SK-N-SH treated with all-trans-retinoic acid at 6 μM for 48 hours (cell line): ENCODE data around the gene DIP2B.

Source experiments
- ARNTL ChIP-seq: fragments of 450-650 bp; formaldehyde crosslinking; IDR thresholded peaks from 2 replicates; pipeline ENCODE4 v1.5.0; 2020; ENCODE audit warnings: low read depth, mild to moderate bottlenecking, moderate library complexity, borderline replicate concordance
- BACH2 ChIP-seq: fragments of 250-450 bp; sonication (Bioruptor Pico); IDR thresholded peaks from 2 replicates; pipeline ENCODE4 v1.9.0; 2021; ENCODE audit warnings: mild to moderate bottlenecking, borderline replicate concordance
- CREB5 ChIP-seq: fragments of 250-450 bp; sonication (Bioruptor Pico); IDR thresholded peaks from 2 replicates; pipeline ENCODE4 v1.5.1; 2020; ENCODE audit warnings: low read depth, mild to moderate bottlenecking, moderate library complexity
- OSR1 ChIP-seq: fragments of 250-450 bp; sonication (Bioruptor Pico); IDR thresholded peaks from 2 replicates; pipeline ENCODE4 v1.8.0; 2022; ENCODE audit warnings: moderate library complexity, mild to moderate bottlenecking, inconsistent platforms
- RARB ChIP-seq: fragments of 250-450 bp; sonication (Bioruptor Pico); IDR thresholded peaks from 2 replicates; pipeline ENCODE4 v1.8.0; 2021; ENCODE audit warnings: mild to moderate bottlenecking, moderate library complexity
- SNAI2 ChIP-seq: fragments of 250-450 bp; sonication (Bioruptor Pico); IDR thresholded peaks from 2 replicates; pipeline ENCODE4 v1.5.0; 2020; ENCODE audit warnings: mild to moderate bottlenecking, moderate library complexity
- TOX ChIP-seq: fragments of 250-450 bp; sonication (Bioruptor Pico); IDR thresholded peaks from 2 replicates; pipeline ENCODE4 v1.8.0; 2021; ENCODE audit warnings: mild to moderate bottlenecking, moderate library complexity, borderline replicate concordance
- ZC3H10 ChIP-seq: fragments of 250-450 bp; sonication (Bioruptor Pico); IDR thresholded peaks from 2 replicates; pipeline ENCODE4 v1.5.1; 2021; ENCODE audit warnings: mild to moderate bottlenecking, moderate library complexity
- ZFP30 ChIP-seq: fragments of 450-650 bp; formaldehyde crosslinking; IDR thresholded peaks from 2 replicates; pipeline ENCODE4 v1.5.0; 2022; ENCODE audit warnings: mild to moderate bottlenecking, moderate library complexity
- ZNF565 ChIP-seq: fragments of 450-650 bp; formaldehyde crosslinking; conservative IDR thresholded peaks from 2 replicates; pipeline ENCODE4 v1.5.0; 2020; ENCODE audit warnings: low read depth, mild to moderate bottlenecking, moderate library complexity
- TF ChIP-seq, protein P1 (sequence below): fragments of 250-450 bp; sonication (Bioruptor Pico); IDR thresholded peaks from 2 replicates; pipeline ENCODE4 v1.8.0; 2020; ENCODE audit warnings: mild to moderate bottlenecking, moderate library complexity, borderline replicate concordance

DNA sequence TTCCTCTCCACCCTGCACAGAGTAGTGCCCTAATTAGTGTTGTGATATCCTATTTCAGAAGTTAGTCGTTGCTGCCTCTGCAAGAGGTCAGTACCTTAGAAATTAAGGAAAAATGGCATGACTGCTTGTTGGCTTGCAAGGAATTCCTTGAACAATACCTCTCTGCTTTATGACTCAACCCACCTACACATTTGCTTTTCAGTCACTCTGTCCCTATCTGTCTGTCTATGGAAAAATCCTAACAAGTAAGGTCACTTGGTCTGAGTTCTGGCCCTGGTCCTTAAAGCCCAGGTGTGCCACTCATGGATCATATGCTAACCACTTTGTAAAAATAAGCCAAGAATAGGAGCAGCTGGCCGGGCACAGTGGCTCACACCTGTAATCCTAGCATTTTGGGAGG is 142.7 kb downstream of the DIP2B start:
- TF ChIP-seq OSR1 (CRISPR knock-in tag) (no peak), BACH2 (CRISPR knock-in tag) (no peak), SNAI2 (no peak), RARB (CRISPR knock-in tag) (no peak), ARNTL (CRISPR knock-in tag) (no peak), ZFP30 (CRISPR knock-in tag) (no peak), TOX (CRISPR knock-in tag) (no peak), CREB5 (CRISPR knock-in tag) (no peak), ZNF565 (CRISPR knock-in tag) (no peak), ZC3H10 (no peak)
- TF ChIP-seq, protein P1, sequence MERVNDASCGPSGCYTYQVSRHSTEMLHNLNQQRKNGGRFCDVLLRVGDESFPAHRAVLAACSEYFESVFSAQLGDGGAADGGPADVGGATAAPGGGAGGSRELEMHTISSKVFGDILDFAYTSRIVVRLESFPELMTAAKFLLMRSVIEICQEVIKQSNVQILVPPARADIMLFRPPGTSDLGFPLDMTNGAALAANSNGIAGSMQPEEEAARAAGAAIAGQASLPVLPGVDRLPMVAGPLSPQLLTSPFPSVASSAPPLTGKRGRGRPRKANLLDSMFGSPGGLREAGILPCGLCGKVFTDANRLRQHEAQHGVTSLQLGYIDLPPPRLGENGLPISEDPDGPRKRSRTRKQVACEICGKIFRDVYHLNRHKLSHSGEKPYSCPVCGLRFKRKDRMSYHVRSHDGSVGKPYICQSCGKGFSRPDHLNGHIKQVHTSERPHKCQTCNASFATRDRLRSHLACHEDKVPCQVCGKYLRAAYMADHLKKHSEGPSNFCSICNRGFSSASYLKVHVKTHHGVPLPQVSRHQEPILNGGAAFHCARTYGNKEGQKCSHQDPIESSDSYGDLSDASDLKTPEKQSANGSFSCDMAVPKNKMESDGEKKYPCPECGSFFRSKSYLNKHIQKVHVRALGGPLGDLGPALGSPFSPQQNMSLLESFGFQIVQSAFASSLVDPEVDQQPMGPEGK = no peak
